MM.1S (cell line): ENCODE measurements around the gene POLE.

Experiments
- DNase-seq: peaks from one replicate; pipeline ENCODE4 v3.0.0-alpha.2; 2015
- H2AFZ ChIP-seq: fragments of 300-600 bp; sonication (generic); 2 replicates; pipeline ENCODE4 v1.6.0; 2016; ENCODE audit warnings: antibody characterized with exemption, low read length
- H3F3A ChIP-seq: fragments of 300-600 bp; sonication (generic); 2 replicates; pipeline ENCODE4 v1.6.1; 2016; ENCODE audit warnings: mild to moderate bottlenecking, antibody characterized with exemption, low read length, moderate library complexity, mixed read lengths; ENCODE audit not compliant: insufficient read depth
- H3K27ac ChIP-seq: fragments of 300-600 bp; sonication (generic); 2 replicates; pipeline ENCODE4 v1.5.1; 2016; ENCODE audit warnings: mild to moderate bottlenecking, low read length
- H3K27me3 ChIP-seq: fragments of 300-600 bp; sonication (generic); replicated peaks from 2 replicates; pipeline ENCODE4 v1.6.0; 2016; ENCODE audit warnings: low read length; ENCODE audit not compliant: insufficient read depth
- H3K36me3 ChIP-seq: fragments of 300-600 bp; sonication (generic); replicated peaks from 2 replicates; pipeline ENCODE4 v1.6.1; 2016; ENCODE audit warnings: mild to moderate bottlenecking, low read length, mixed read lengths; ENCODE audit not compliant: insufficient read depth
- H3K4me1 ChIP-seq: fragments of 300-600 bp; sonication (generic); 2 replicates; pipeline ENCODE4 v1.6.1; 2016; ENCODE audit warnings: low read length, mixed read lengths
- H3K4me2 ChIP-seq: fragments of 300-600 bp; sonication (generic); 2 replicates; pipeline ENCODE4 v1.6.0; 2016; ENCODE audit warnings: low read depth, low read length
- H3K4me3 ChIP-seq: fragments of 300-600 bp; sonication (generic); 2 replicates; pipeline ENCODE4 v1.5.1; 2016; ENCODE audit warnings: low read length, mixed read lengths
- H3K79me2 ChIP-seq: fragments of 300-600 bp; sonication (generic); 2 replicates; pipeline ENCODE4 v1.6.1; 2016; ENCODE audit warnings: mixed run types, low read length, mixed read lengths
- H3K9ac ChIP-seq: fragments of 300-600 bp; sonication (generic); 2 replicates; pipeline ENCODE4 v1.6.1; 2016; ENCODE audit warnings: low read length, mixed read lengths
- H3K9me2 ChIP-seq: fragments of 300-600 bp; sonication (generic); replicated peaks from 2 replicates; pipeline ENCODE4 v1.6.1; 2016; ENCODE audit warnings: mild to moderate bottlenecking, low read length, mixed read lengths; ENCODE audit not compliant: insufficient read depth
- H3K9me3 ChIP-seq: fragments of 300-600 bp; sonication (generic); replicated peaks from 2 replicates; pipeline ENCODE4 v1.6.1; 2016; ENCODE audit warnings: mild to moderate bottlenecking, low read length, mixed read lengths; ENCODE audit not compliant: insufficient read depth
- H4K20me1 ChIP-seq: fragments of 300-600 bp; sonication (generic); 2 replicates; pipeline ENCODE4 v1.6.1; 2016; ENCODE audit warnings: mild to moderate bottlenecking, low read length, moderate library complexity, mixed read lengths; ENCODE audit not compliant: insufficient read depth
- CTCF ChIP-seq: fragments of 300-600 bp; sonication (generic); IDR thresholded peaks from 2 replicates; pipeline ENCODE4 v1.5.1; 2016; ENCODE audit warnings: antibody characterized with exemption, low read length, mixed read lengths
- EZH2 ChIP-seq: fragments of 300-600 bp; sonication (generic); optimal IDR thresholded peaks from 2 replicates; pipeline ENCODE3; 2017; ENCODE audit warnings: low read depth, mild to moderate bottlenecking, antibody characterized with exemption, low read length, mixed read lengths
- EZH2phosphoT487 ChIP-seq: fragments of 300-600 bp; sonication (generic); IDR thresholded peaks from 2 replicates; pipeline ENCODE4 v1.6.1; 2018; ENCODE audit warnings: antibody characterized with exemption, low read length

Gene POLE

GRCh38 chr12:132649226-132649945 lies 37.8 kb downstream of the POLE start:
- Histone ChIP-seq H3K4me2 (no peak overlapping the region), H3K9me2 (no peaks in the 10 kb centered on the region), H3K27me3 (no peaks in the 10 kb centered on the region), H4K20me1 (no peaks in the 10 kb centered on the region), H3K36me3 (no peaks in the 10 kb centered on the region), H3K4me3 (no peak overlapping the region), H3K27ac (no peak overlapping the region), H3F3A (no peaks in the 10 kb centered on the region), H3K4me1 (no peaks in the 10 kb centered on the region), H3K9ac (no peak overlapping the region), H3K9me3 (no peaks in the 10 kb centered on the region), H2AFZ (no peak overlapping the region), H3K79me2 (no peaks in the 10 kb centered on the region)
- TF ChIP-seq CTCF (no peak), EZH2 (no peak), EZH2phosphoT487 (no peak)
- no peak for DNase-seq

GRCh38 chr12:132648616-132649225 lies 38.4 kb downstream of the POLE start:
- Histone ChIP-seq H3K27me3 (no peaks in the 10 kb centered on the region), H2AFZ (no peak overlapping the region), H3K9me2 (no peaks in the 10 kb centered on the region), H3K27ac (no peak overlapping the region), H3K4me1 (no peaks in the 10 kb centered on the region), H3K4me3 (no peak overlapping the region), H3K9me3 (no peaks in the 10 kb centered on the region), H3K79me2 (no peaks in the 10 kb centered on the region), H3K36me3 (no peaks in the 10 kb centered on the region), H4K20me1 (no peaks in the 10 kb centered on the region), H3K9ac (no peak overlapping the region), H3F3A (no peaks in the 10 kb centered on the region), H3K4me2 (no peak overlapping the region)
- no peak for TF ChIP-seq EZH2phosphoT487
- no peak for TF ChIP-seq CTCF
- no peak for TF ChIP-seq EZH2
- no peak for DNase-seq

- no peaks in the 10 kb centered on the region for H3K27me3 ChIP-seq
Measured at GRCh38 chr12:132647858-132648257, 39.3 kb downstream of the POLE start.

More at GRCh38 chr12:132647858-132648257, 39.3 kb downstream of the POLE start:
- H3K27ac ChIP-seq, result no peak overlapping the region
- H3K9me2 ChIP-seq, result no peaks in the 10 kb centered on the region
- no peak for DNase-seq
- H3K9ac ChIP-seq, result no peak overlapping the region
- H3F3A ChIP-seq, result no peaks in the 10 kb centered on the region
- no peak for TF ChIP-seq EZH2
- no peak for TF ChIP-seq EZH2phosphoT487
- TF ChIP-seq CTCF, result no peak
- no peaks in the 10 kb centered on the region for H3K4me1 ChIP-seq
- H3K4me2 ChIP-seq, result no peak overlapping the region
- H3K79me2 ChIP-seq, result no peaks in the 10 kb centered on the region
- no peak overlapping the region for H2AFZ ChIP-seq
- H4K20me1 ChIP-seq, result no peaks in the 10 kb centered on the region
- H3K9me3 ChIP-seq, result no peaks in the 10 kb centered on the region
- H3K4me3 ChIP-seq, result no peak overlapping the region
- no peaks in the 10 kb centered on the region for H3K36me3 ChIP-seq
